HG03565 (cell line): ENCODE results near the gene MS4A1.
"Not testable (repeated sequence)": the region's sequence is repeated elsewhere in the genome, so short reads cannot be mapped to it uniquely, and the experiment has no call there.

Experiments
- ATAC-seq: cut with Tn5 transposase; IDR thresholded peaks from one replicate; pipeline ENCODE4 v1.9.1; 2021; ENCODE audit warnings: mild to moderate bottlenecking, moderate library complexity; ENCODE audit not compliant: unreplicated experiment

MS4A1 gene

GRCh38 chr11:60502221-60502775 lies 46.7 kb downstream of the MS4A1 start:
- no peak for ATAC-seq

- ATAC-seq, result no peak
Observed at GRCh38 chr11:60504219-60504905, 48.7 kb downstream of the MS4A1 start.

GRCh38 chr11:60509609-60510008 lies 54.0 kb downstream of the MS4A1 start:
- ATAC-seq, result not testable (repeated sequence)

GRCh38 chr11:60510209-60510608 lies 54.6 kb downstream of the MS4A1 start:
- not testable (repeated sequence) for ATAC-seq

GRCh38 chr11:60511393-60511792 lies 55.7 kb downstream of the MS4A1 start:
- ATAC-seq, result no peak

- no peak for ATAC-seq
Observed at GRCh38 chr11:60512651-60513225, 57.1 kb downstream of the MS4A1 start.

- ATAC-seq, result no peak
Observed at GRCh38 chr11:60513496-60514460, 58.1 kb downstream of the MS4A1 start.

- ATAC-seq, result no peak
Observed at GRCh38 chr11:60515144-60515855, 59.7 kb downstream of the MS4A1 start, which contains the start of gene MS4A13. TSS of gene MS4A13 (plus strand) at chr11:60515392. CDS start at chr11:60518084, 2,692 bp downstream.
